CD4-positive, alpha-beta T cell (primary cell): ENCODE results near the gene MTCL1. TPM values are rescaled to one million over a fixed set of nuclear protein-coding genes. Genes with fewer than 3 reads are reported as not detected.

Experiments used
- ATAC-seq: fragments of 200-7000 bp; cut with Tn5 transposase; one replicate; pipeline ENCODE4 v1.10.0; 2022; ENCODE audit warnings: mild to moderate bottlenecking; ENCODE audit not compliant: poor library complexity
- CTCF ChIA-PET: fragments of 350-600 bp; sonication (Branson Sonifier 250); formaldehyde crosslinking; loops from one replicate; lab custom pipeline; 2021; ENCODE audit warnings: antibody characterized with exemption, inconsistent platforms; lab: Charles Lee
- POLR2A ChIA-PET: fragments of 350-600 bp; sonication (Branson Sonifier 250); formaldehyde crosslinking; loops from one replicate; lab custom pipeline; 2021; ENCODE audit warnings: antibody characterized with exemption, inconsistent platforms; lab: Charles Lee
- DNase-seq, 14 experiments: peaks; one replicate each; pipeline ENCODE4 v3.0.0-alpha.2; 2013 to 2020; ENCODE audit warnings: mixed read lengths in 2 of 14
- H3K27ac ChIP-seq, 2 donors: one replicate each; pipeline versions ENCODE4 v1.5.1 to v1.7.0; 2013; ENCODE audit warnings: low read length in 2 of 2, low read depth in 1 of 2, mild to moderate bottlenecking in 1 of 2
- H3K27me3 ChIP-seq, 2 experiments: 1 replicate in 1 of 2; 2 replicates in 1 of 2; pipeline versions ENCODE4 v1.6.1 to v1.7.0; 2013; ENCODE audit warnings: low read length in 2 of 2, control low read depth in 1 of 2, mild to moderate bottlenecking in 1 of 2, moderate library complexity in 1 of 2; ENCODE audit not compliant: insufficient read depth in 2 of 2, control insufficient read depth in 1 of 2
- H3K36me3 ChIP-seq: one replicate; pipeline ENCODE4 v1.6.1; 2013; ENCODE audit warnings: low read length, control low read depth; ENCODE audit not compliant: insufficient read depth
- H3K4me1 ChIP-seq: one replicate; pipeline ENCODE4 v1.6.1; 2013; ENCODE audit warnings: low read length, control low read depth; ENCODE audit not compliant: insufficient read depth
- H3K4me3 ChIP-seq: one replicate; pipeline ENCODE4 v1.5.1; 2013; ENCODE audit warnings: mild to moderate bottlenecking, low read length, moderate library complexity
- H3K9me3 ChIP-seq, 2 experiments: 1 replicate in 1 of 2; 2 replicates in 1 of 2; pipeline versions ENCODE4 v1.6.1 to v1.7.0; 2013; ENCODE audit warnings: low read length in 2 of 2, mild to moderate bottlenecking in 2 of 2, control low read depth in 1 of 2, moderate library complexity in 1 of 2; ENCODE audit not compliant: control insufficient read depth in 1 of 2, insufficient read depth in 1 of 2
- H3K27ac Mint-ChIP-seq: one replicate; pipeline ENCODE4 v1.8.0; 2020; ENCODE audit warnings: mixed read lengths
- H3K27me3 Mint-ChIP-seq: one replicate; pipeline ENCODE4 v1.8.0; 2021; ENCODE audit warnings: mixed read lengths
- H3K36me3 Mint-ChIP-seq: one replicate; pipeline ENCODE4 v1.8.0; 2021; ENCODE audit warnings: low read depth, mixed read lengths
- H3K4me1 Mint-ChIP-seq: one replicate; pipeline ENCODE4 v1.8.0; 2021; ENCODE audit warnings: low read depth, mixed read lengths
- H3K4me3 Mint-ChIP-seq: one replicate; pipeline ENCODE4 v1.8.0; 2020; ENCODE audit warnings: mild to moderate bottlenecking, mixed read lengths
- H3K9me3 Mint-ChIP-seq: one replicate; pipeline ENCODE4 v1.8.0; 2020; ENCODE audit warnings: mixed read lengths
- CTCF ChIP-seq: fragments of 200-600 bp; IDR thresholded peaks from one replicate; pipeline ENCODE4 v1.8.0; 2022; ENCODE audit warnings: antibody characterized with exemption, mild to moderate bottlenecking
- intact Hi-C, 2 experiments: fragments of 100-400 bp; cut with DNase I in 1 of 2; cut with micrococcal nuclease in 1 of 2; formaldehyde crosslinking; loops; one replicate each; pipeline versions ENCODE4 v1.15.1 to v1.9.0; 2023 to 2025; cut with DNase I, micrococcal nuclease
- total RNA-seq, 174 experiments: library from RNA in 2 of 174; stranded (reverse) in 2 of 174; gene quantifications; one replicate each; pipeline ENCODE4 v1.2.3 and lab custom pipeline; 2021 to 2026

The MTCL1 gene
- total RNA-seq, 2 experiments from 2014 or later = 0.11 to 0.55 TPM

GRCh38 chr18:8831531-8831930, 126.2 kb downstream of the MTCL1 start:
- Histone ChIP-seq H3K27ac (no peak overlapping the region), H3K9me3 (peaks cover 0 to under 1% of the 10 kb centered on the region in 2 experiments), H3K4me3 (no peak overlapping the region), H3K36me3 (no peaks in the 10 kb centered on the region), H3K27me3 (no peaks in the 10 kb centered on the region), H3K4me1 (no peaks in the 10 kb centered on the region)
- DNase-seq (no peak), ATAC-seq (no peak)
- TF ChIP-seq CTCF = no peak
- CTCF ChIA-PET = no interaction called here
- POLR2A ChIA-PET = no interaction called here
- intact Hi-C loops = no loop called here
- H3K27ac Mint-ChIP-seq = no peak overlapping the region
- no peaks in the 10 kb centered on the region for H3K36me3 Mint-ChIP-seq
- no peaks in the 10 kb centered on the region for H3K4me1 Mint-ChIP-seq
- peaks cover 4% of the 10 kb centered on the region for H3K9me3 Mint-ChIP-seq
- no peak overlapping the region for H3K4me3 Mint-ChIP-seq
- H3K27me3 Mint-ChIP-seq = peaks cover 9% of the 10 kb centered on the region

- Histone ChIP-seq H3K9me3 (peaks cover 0 to 13% of the 10 kb centered on the region in 2 experiments), H3K27ac (no peak overlapping the region), H3K4me1 (no peaks in the 10 kb centered on the region), H3K36me3 (no peaks in the 10 kb centered on the region), H3K27me3 (no peaks in the 10 kb centered on the region), H3K4me3 (no peak overlapping the region)
- H3K4me3 Mint-ChIP-seq = no peak overlapping the region
- intact Hi-C loops = no loop called here
- peaks cover 4% of the 10 kb centered on the region for H3K9me3 Mint-ChIP-seq
- DNase-seq (no peak), ATAC-seq (no peak)
- no peak for TF ChIP-seq CTCF
- no peaks in the 10 kb centered on the region for H3K36me3 Mint-ChIP-seq
- ChIA-PET CTCF (no interaction called here), POLR2A (no interaction called here)
- peaks cover 9% of the 10 kb centered on the region for H3K27me3 Mint-ChIP-seq
- H3K27ac Mint-ChIP-seq = no peak overlapping the region
- no peaks in the 10 kb centered on the region for H3K4me1 Mint-ChIP-seq
Observed at GRCh38 chr18:8833480-8833879, 128.1 kb downstream of the MTCL1 start.

- H3K27ac Mint-ChIP-seq = no peak overlapping the region
- POLR2A ChIA-PET = no interaction called here
- no peak overlapping the region for H3K4me3 ChIP-seq
- intact Hi-C loops = no loop called here
- no peaks in the 10 kb centered on the region for H3K36me3 Mint-ChIP-seq
- peaks cover 4% of the 10 kb centered on the region for H3K9me3 Mint-ChIP-seq
- peaks cover 0 to 17% of the 10 kb centered on the region in 2 experiments for H3K9me3 ChIP-seq
- H3K4me1 ChIP-seq = no peaks in the 10 kb centered on the region
- TF ChIP-seq CTCF = no peak
- no peak for ATAC-seq
- H3K27ac ChIP-seq = no peak overlapping the region
- peaks cover 9% of the 10 kb centered on the region for H3K27me3 Mint-ChIP-seq
- no peaks in the 10 kb centered on the region for H3K27me3 ChIP-seq
- DNase-seq = no peak
- no peak overlapping the region for H3K4me3 Mint-ChIP-seq
- H3K36me3 ChIP-seq = no peaks in the 10 kb centered on the region
- CTCF ChIA-PET = no interaction called here
- no peaks in the 10 kb centered on the region for H3K4me1 Mint-ChIP-seq
Observed at GRCh38 chr18:8834881-8835280, 129.5 kb downstream of the MTCL1 start.
